A673 (cell line): Measurements from ENCODE around the gene CCM2. TPM values are rescaled to one million over a fixed set of nuclear protein-coding genes. Genes with fewer than 3 reads are reported as not detected.

Experiments
- BruUV-seq: library from RNA; stranded (reverse); fragments of 400-500 nt; replicated peaks from 2 replicates; lab custom pipeline; 2021; lab: Mats Ljungman, UMichigan
- CTCF ChIA-PET: fragments of 300-600 bp; sonication (Branson Sonifier 250); formaldehyde crosslinking; loops from one replicate; lab custom pipeline; 2022; ENCODE audit warnings: antibody characterized with exemption; lab: Charles Lee
- POLR2A ChIA-PET: fragments of 300-600 bp; sonication (Branson Sonifier 250); formaldehyde crosslinking; loops from one replicate; lab custom pipeline; 2022; ENCODE audit warnings: antibody characterized with exemption; ENCODE audit not compliant: low non-redundant PET; lab: Charles Lee
- DNase-seq: peaks from one replicate; pipeline ENCODE4 v3.0.0-alpha.2; 2015; ENCODE audit warnings: low spot score
- H3K27ac ChIP-seq: fragments of 200-600 bp; sonication (generic); 2 replicates; pipeline ENCODE4 v1.5.1; 2016; ENCODE audit warnings: mixed run types, low read depth, mild to moderate bottlenecking, mixed read lengths, antibody characterized with exemption, low read length; ENCODE audit not compliant: poor library complexity, severe bottlenecking
- H3K27me3 ChIP-seq: fragments of 200-600 bp; sonication (generic); replicated peaks from 2 replicates; pipeline ENCODE4 v1.6.1; 2017; ENCODE audit warnings: mixed run types, low read depth, mild to moderate bottlenecking, mixed read lengths, antibody characterized with exemption, low read length; ENCODE audit not compliant: insufficient read depth, poor library complexity
- H3K36me3 ChIP-seq: fragments of 200-600 bp; sonication (generic); 2 replicates; pipeline ENCODE4 v1.6.1; 2016; ENCODE audit warnings: mixed run types, mild to moderate bottlenecking, mixed read lengths, antibody characterized with exemption, low read length; ENCODE audit not compliant: insufficient read depth, poor library complexity, severe bottlenecking
- H3K4me1 ChIP-seq: fragments of 200-600 bp; sonication (generic); 2 replicates; pipeline ENCODE4 v1.6.1; 2017; ENCODE audit warnings: mixed run types, mild to moderate bottlenecking, mixed read lengths, antibody characterized with exemption, low read length; ENCODE audit not compliant: insufficient read depth, poor library complexity, severe bottlenecking
- H3K4me3 ChIP-seq: fragments of 200-600 bp; sonication (generic); 2 replicates; pipeline ENCODE4 v1.5.1; 2016; ENCODE audit warnings: low read depth, mixed run types, mild to moderate bottlenecking, mixed read lengths, low read length; ENCODE audit not compliant: poor library complexity, severe bottlenecking
- H3K9me3 ChIP-seq: fragments of 200-600 bp; sonication (generic); 2 replicates; pipeline ENCODE4 v1.6.1; 2016; ENCODE audit warnings: mixed run types, low read depth, mild to moderate bottlenecking, mixed read lengths, antibody characterized with exemption, low read length; ENCODE audit not compliant: poor library complexity, severe bottlenecking
- EZH2 ChIP-seq: fragments of 200-600 bp; sonication (generic); IDR thresholded peaks from 2 replicates; pipeline ENCODE4 v1.6.1; 2017; ENCODE audit warnings: borderline replicate concordance, low read depth, mild to moderate bottlenecking, mixed read lengths, antibody characterized with exemption, low read length; ENCODE audit not compliant: poor library complexity, severe bottlenecking
- intact Hi-C: fragments of 100-400 bp; cut with micrococcal nuclease; formaldehyde crosslinking; loops from one replicate; pipeline ENCODE4 v1.10.0; 2022; ENCODE audit not compliant: unreplicated experiment
- total RNA-seq: library from RNA; stranded (reverse); gene quantifications from 2 replicates; pipeline ENCODE4 v1.2.3, GENCODE V29; 2021
- TF ChIP-seq, protein P1 (sequence below): fragments of 300-800, 200-600 bp; sonication (generic); conservative IDR thresholded peaks from 2 replicates; pipeline ENCODE4 v1.5.1; 2017; ENCODE audit warnings: low read depth, mild to moderate bottlenecking, antibody characterized with exemption, low read length, moderate library complexity, mixed read lengths

CCM2 gene
- total RNA-seq, 1 experiment from 2014 or later, result 35.2 TPM

DNA sequence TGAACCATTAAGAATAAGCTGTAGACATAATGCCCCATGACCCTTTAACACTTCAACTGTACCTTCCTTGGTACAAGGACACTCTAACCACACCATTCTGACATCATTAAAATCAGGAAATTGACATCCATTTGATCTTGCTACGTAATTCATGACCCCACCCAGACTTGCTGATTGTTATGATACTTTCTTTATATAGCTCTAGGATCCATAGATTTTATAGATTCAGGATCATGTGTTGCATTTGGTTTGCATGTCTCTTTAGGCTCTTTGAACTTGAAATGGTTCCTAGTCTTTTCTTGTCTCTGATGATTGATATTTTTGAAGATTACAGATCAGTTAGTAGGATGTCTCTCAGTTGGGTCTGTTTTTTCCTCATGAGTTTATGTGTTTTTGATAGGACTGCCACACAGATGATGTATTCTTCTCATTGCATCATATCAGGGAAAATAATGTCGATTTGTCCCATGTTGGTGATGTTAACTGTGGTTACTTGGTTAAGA, 13.5 kb downstream of the CCM2 start:
- intact Hi-C loops, result no loop called here
- H3K27me3 ChIP-seq, result no peaks in the 10 kb centered on the region
- DNase-seq, result no peak
- no peaks in the 10 kb centered on the region for H3K4me1 ChIP-seq
- H3K9me3 ChIP-seq, result peaks cover 4% of the 10 kb centered on the region
- no peak for TF ChIP-seq EZH2
- TF ChIP-seq, protein P1, sequence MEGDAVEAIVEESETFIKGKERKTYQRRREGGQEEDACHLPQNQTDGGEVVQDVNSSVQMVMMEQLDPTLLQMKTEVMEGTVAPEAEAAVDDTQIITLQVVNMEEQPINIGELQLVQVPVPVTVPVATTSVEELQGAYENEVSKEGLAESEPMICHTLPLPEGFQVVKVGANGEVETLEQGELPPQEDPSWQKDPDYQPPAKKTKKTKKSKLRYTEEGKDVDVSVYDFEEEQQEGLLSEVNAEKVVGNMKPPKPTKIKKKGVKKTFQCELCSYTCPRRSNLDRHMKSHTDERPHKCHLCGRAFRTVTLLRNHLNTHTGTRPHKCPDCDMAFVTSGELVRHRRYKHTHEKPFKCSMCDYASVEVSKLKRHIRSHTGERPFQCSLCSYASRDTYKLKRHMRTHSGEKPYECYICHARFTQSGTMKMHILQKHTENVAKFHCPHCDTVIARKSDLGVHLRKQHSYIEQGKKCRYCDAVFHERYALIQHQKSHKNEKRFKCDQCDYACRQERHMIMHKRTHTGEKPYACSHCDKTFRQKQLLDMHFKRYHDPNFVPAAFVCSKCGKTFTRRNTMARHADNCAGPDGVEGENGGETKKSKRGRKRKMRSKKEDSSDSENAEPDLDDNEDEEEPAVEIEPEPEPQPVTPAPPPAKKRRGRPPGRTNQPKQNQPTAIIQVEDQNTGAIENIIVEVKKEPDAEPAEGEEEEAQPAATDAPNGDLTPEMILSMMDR, result no peak
- POLR2A ChIA-PET, result no interaction called here
- no peak overlapping the region for H3K27ac ChIP-seq
- BruUV-seq, result no TSS peak
- CTCF ChIA-PET, result no interaction called here
- peaks cover 3% of the 10 kb centered on the region for H3K36me3 ChIP-seq
- H3K4me3 ChIP-seq, result no peak overlapping the region

DNA sequence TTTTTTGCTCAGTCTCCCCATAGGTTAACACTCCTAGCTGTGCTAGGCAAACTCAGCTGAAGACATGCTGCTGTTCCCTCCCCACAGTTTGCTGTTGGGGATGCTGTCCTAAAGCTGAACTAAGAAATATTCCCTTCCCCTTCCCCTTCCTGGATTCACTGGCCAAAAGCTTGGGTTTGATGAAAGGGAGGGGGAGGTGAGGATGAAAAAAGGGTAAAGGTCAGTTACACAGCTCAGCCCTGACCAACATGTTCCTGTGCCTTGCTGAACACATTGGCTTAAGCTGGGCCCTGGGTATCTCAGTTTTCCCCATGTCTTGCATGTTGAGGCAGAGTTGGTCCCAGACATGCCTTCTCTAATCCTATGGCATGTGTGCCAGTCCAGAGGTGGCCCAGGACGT, 15.3 kb downstream of the CCM2 start:
- POLR2A ChIA-PET, result no interaction called here
- no peak for DNase-seq
- TF ChIP-seq EZH2, result no peak
- TF ChIP-seq, protein P1, result no peak
- no peak overlapping the region for H3K4me3 ChIP-seq
- no TSS peak for BruUV-seq
- H3K4me1 ChIP-seq, result no peaks in the 10 kb centered on the region
- no peaks in the 10 kb centered on the region for H3K27me3 ChIP-seq
- CTCF ChIA-PET, result no interaction called here
- H3K36me3 ChIP-seq, result peaks cover 3% of the 10 kb centered on the region
- H3K27ac ChIP-seq, result no peak overlapping the region
- intact Hi-C loops, result no loop called here
- H3K9me3 ChIP-seq, result peaks cover 4% of the 10 kb centered on the region

DNA sequence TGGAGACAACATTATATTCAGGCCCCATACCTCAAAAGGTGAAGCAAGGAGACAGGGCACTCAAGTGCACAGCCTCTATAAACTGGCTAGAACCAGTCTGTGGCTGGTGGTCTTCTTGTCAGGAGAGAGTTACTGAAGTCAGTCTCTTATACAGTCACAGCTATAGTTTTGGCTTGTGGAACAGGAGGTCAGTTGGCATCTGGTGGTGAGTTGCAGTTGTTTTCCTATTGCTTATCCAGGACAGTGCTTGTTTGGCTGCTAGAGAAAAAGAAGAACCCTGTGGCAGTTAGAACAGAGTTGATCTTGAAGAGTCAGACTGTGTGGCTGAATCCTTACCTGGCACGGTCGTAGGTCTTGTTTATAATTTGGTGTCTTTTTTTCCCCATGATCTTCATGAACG, 17.3 kb downstream of the CCM2 start:
- peaks cover 4% of the 10 kb centered on the region for H3K9me3 ChIP-seq
- H3K36me3 ChIP-seq, result peaks cover 3% of the 10 kb centered on the region
- no peaks in the 10 kb centered on the region for H3K4me1 ChIP-seq
- CTCF ChIA-PET, result no interaction called here
- POLR2A ChIA-PET, result no interaction called here
- intact Hi-C loops, result no loop called here
- no peak overlapping the region for H3K27ac ChIP-seq
- H3K4me3 ChIP-seq, result no peak overlapping the region
- no peaks in the 10 kb centered on the region for H3K27me3 ChIP-seq
- no peak for DNase-seq
- no TSS peak for BruUV-seq
- TF ChIP-seq EZH2, result no peak

DNA sequence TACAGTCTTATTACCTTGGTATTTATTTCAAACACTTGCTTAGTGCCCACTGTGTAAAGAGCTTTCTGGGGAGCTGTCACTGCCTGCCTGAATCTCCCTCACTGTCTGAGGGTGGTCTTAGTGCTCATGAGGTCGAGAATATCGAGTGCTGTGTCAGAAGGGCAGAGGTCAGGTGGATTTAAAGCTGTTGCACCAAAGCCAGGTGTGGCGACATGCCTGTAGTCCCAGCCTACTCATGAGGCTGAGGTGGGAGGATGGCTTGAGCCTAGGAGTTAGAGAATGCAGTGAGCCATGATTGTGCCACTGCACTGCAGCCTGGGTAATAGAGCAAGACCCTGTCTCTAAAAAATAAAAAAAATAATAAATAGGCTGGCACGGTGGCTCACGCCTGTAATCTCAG, 20.9 kb downstream of the CCM2 start:
- H3K4me1 ChIP-seq, result no peaks in the 10 kb centered on the region
- TF ChIP-seq, protein P1, result no peak
- no peak for TF ChIP-seq EZH2
- BruUV-seq, result no TSS peak
- ChIA-PET CTCF (no interaction called here), POLR2A (no interaction called here)
- no peak overlapping the region for H3K27ac ChIP-seq
- H3K4me3 ChIP-seq, result no peak overlapping the region
- intact Hi-C loops, result no loop called here
- no peaks in the 10 kb centered on the region for H3K36me3 ChIP-seq
- no peak for DNase-seq
- no peaks in the 10 kb centered on the region for H3K27me3 ChIP-seq
- peaks cover 7% of the 10 kb centered on the region for H3K9me3 ChIP-seq
